ENCODE measurements around the gene KIAA0232. TPM values are rescaled to one million over a fixed set of nuclear protein-coding genes. Genes with fewer than 3 reads are reported as not detected.

KIAA0232 gene
- total RNA-seq, 4 donors from 2014 or later = 34.6 to 54.0 (median 47.8) TPM

DNA sequence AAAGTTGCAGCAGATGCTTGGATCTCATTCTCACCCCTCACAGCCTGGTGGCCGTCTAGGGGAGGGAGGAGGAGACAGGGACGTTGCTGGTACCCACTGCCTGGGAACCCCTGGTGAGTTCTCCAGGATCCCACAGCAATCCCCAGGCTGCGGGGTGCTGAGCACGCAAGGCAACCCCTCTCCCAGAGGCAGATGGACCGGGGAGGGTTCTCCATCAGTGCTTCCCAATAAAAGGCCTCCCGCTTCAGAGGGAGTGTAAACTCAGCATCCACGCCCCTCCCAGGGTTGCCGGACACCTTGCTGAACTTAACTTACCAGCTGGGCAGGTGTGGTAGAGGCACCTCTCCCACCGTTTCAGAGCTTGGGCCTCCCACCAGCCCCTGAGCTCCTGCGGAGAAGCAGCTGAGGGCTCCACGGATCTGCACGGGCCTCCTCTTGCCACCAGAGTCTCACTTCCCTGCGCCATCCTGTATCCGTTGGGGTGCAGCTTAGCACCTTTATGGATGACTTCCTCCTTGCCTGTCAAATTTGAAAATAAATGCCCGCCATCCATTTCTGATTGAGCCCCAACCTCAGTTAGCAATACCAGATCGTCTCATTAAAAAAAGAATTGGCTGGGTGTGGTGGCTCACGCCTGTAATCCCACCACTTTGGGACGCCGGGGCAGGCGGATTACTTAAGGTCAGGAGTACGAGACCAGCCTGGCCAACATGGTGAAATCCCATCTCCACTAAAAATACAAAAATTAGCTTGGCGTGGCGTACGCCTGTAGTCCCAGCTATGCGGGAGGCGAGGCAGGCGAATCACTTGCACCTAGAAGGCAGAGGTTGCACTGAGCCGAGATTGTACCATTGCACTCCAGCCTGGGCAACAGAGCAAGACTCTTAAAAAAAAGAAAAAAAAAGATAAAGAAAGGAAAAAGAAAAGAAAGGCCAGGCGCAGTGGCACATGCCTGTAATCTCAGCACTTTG, 112.3 kb downstream of the KIAA0232 start:
- intact Hi-C loops (cut with DNase I) = no loop called here
- no peaks in the 10 kb centered on the region for H3K9me3 ChIP-seq
- WGBS = 89% methylated on average over 29 of the region's 29 CpGs
- no peaks in the 10 kb centered on the region for H3K27me3 ChIP-seq
- H3K4me1 ChIP-seq = peaks cover 9 to 11% (median 11%) of the 10 kb centered on the region in 4 donors
- no peak overlapping the region for H3K27ac ChIP-seq (replicated peaks in 1 of 4)
- no peaks in the 10 kb centered on the region for H3K36me3 ChIP-seq
- DNase-seq (ENCODE audit: extremely low spot score) = no peak
- H3K4me3 ChIP-seq = no peak overlapping the region
- TF ChIP-seq, protein P1, sequence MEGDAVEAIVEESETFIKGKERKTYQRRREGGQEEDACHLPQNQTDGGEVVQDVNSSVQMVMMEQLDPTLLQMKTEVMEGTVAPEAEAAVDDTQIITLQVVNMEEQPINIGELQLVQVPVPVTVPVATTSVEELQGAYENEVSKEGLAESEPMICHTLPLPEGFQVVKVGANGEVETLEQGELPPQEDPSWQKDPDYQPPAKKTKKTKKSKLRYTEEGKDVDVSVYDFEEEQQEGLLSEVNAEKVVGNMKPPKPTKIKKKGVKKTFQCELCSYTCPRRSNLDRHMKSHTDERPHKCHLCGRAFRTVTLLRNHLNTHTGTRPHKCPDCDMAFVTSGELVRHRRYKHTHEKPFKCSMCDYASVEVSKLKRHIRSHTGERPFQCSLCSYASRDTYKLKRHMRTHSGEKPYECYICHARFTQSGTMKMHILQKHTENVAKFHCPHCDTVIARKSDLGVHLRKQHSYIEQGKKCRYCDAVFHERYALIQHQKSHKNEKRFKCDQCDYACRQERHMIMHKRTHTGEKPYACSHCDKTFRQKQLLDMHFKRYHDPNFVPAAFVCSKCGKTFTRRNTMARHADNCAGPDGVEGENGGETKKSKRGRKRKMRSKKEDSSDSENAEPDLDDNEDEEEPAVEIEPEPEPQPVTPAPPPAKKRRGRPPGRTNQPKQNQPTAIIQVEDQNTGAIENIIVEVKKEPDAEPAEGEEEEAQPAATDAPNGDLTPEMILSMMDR (IDR thresholded peaks at IDR 0.05) = no peak
- no peak for TF ChIP-seq POLR2AphosphoS5 (IDR thresholded peaks at IDR 0.05)
- TF ChIP-seq EP300 (IDR thresholded peaks at IDR 0.05) = no peak

DNA sequence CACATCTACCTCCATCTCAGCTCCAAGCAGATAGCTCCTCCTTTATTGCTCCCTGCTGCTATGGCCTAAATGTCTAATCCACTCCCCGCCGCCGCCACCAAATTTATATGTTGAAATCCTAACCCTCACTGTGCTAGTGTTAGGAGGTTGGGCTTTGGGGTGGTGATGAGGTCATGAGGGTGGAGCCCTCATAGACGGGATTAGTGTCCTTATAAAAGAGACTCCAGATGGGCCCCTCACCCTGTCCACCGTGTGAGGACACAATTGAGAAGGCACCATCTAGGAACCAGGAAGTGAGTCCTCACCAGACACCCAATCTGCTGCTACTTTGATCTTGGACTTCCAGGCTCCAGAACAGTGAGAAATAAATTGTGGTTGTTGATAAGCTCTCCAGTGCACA, 113.5 kb downstream of the KIAA0232 start:
- WGBS = 68% methylated on average over 5 of the region's 5 CpGs

DNA sequence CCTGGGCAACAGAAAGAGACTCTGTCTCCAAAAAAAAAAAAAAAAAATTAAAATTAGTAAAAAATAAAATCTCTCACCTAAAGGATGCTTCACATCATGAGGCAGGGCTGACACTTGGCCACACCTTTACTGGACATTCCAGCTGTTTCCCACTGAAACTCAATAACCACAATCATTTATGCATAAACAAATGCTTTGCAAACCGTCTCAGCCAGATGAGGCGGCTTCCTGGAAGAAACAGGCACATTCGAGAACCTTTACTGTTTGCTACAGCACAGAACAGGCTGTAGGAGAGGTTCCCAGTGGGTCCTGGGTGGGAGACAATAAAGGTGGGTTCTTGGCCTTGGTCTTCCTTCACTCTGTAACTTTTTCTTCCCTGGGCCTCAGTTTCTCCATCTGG, 116.2 kb downstream of the KIAA0232 start:
- DNase-seq (ENCODE audit: extremely low spot score) = no peak
- intact Hi-C loops (cut with DNase I) = no loop called here
- Histone ChIP-seq H3K27me3 (no peaks in the 10 kb centered on the region), H3K4me1 (no peaks in the 10 kb centered on the region), H3K9me3 (no peaks in the 10 kb centered on the region), H3K27ac (replicated peaks in 1 of 4) (no peak overlapping the region), H3K36me3 (no peaks in the 10 kb centered on the region), H3K4me3 (no peak overlapping the region)
- TF ChIP-seq EP300 (IDR thresholded peaks at IDR 0.05) (no peak), POLR2AphosphoS5 (IDR thresholded peaks at IDR 0.05) (no peak), POLR2A (IDR thresholded peaks at IDR 0.05; ENCODE audit: low read depth) (no peak)
- TF ChIP-seq, protein P1 (IDR thresholded peaks at IDR 0.05) = no peak
- WGBS = 79% methylated on average over 3 of the region's 3 CpGs

More for the DNA sequence above, 113.5 kb downstream of the KIAA0232 start:
- H3K27ac ChIP-seq (replicated peaks in 1 of 4) = no peak overlapping the region
- no peaks in the 10 kb centered on the region for H3K9me3 ChIP-seq
- peaks cover 9 to 11% (median 11%) of the 10 kb centered on the region in 4 donors for H3K4me1 ChIP-seq
- TF ChIP-seq POLR2AphosphoS5 (IDR thresholded peaks at IDR 0.05) = no peak
- no peak for TF ChIP-seq POLR2A (IDR thresholded peaks at IDR 0.05; ENCODE audit: low read depth)
- no peak for TF ChIP-seq EP300 (IDR thresholded peaks at IDR 0.05)
- TF ChIP-seq, protein P1 (IDR thresholded peaks at IDR 0.05) = no peak
- H3K4me3 ChIP-seq = no peak overlapping the region
- H3K27me3 ChIP-seq = no peaks in the 10 kb centered on the region
- no peaks in the 10 kb centered on the region for H3K36me3 ChIP-seq
- intact Hi-C loops (cut with DNase I) = no loop called here
- no peak for DNase-seq (ENCODE audit: extremely low spot score)

DNA sequence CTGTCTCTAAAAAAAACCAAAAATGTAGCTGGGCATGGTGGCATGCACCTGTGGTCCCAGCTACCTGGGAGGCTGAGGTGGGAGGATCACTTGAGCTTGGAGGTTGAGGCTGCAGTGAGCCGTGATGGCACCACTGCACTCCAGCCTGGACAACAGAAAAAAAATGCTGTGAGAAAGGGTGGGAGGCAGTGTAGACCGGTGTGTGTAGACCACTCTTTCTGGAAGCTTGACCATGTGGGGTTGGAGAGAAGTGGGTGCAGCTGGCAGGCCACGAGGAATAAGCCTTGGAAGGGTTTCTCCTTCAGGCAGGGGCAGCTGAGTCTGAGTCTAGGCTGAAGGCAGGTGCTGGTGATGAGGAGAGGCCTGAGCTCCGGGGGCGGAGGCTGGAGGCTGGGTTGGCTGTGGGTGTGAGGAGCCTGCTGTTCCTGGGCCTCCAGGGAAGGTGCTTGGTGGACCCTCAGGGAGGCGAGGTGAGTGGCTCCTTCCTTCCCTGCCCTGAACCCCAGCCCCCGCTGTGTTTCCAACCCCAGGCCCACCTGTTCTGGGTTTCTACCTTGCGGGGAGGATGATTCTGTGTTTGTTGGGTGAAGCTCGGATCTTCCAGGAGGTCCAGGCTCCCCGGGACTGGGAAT, 117.8 kb downstream of the KIAA0232 start:
- WGBS = 94% methylated on average over 10 of the region's 10 CpGs
- TF ChIP-seq, protein P1 (IDR thresholded peaks at IDR 0.05) = no peak
- TF ChIP-seq POLR2A (IDR thresholded peaks at IDR 0.05; ENCODE audit: low read depth) = no peak
- no peak for TF ChIP-seq EP300 (IDR thresholded peaks at IDR 0.05)
- TF ChIP-seq POLR2AphosphoS5 (IDR thresholded peaks at IDR 0.05) = no peak
- H3K27me3 ChIP-seq = no peaks in the 10 kb centered on the region
- H3K27ac ChIP-seq (replicated peaks in 1 of 4) = no peak overlapping the region
- no peak for DNase-seq (ENCODE audit: extremely low spot score)
- H3K4me3 ChIP-seq = no peak overlapping the region
- no peaks in the 10 kb centered on the region for H3K36me3 ChIP-seq
- intact Hi-C loops (cut with DNase I) = no loop called here
- H3K9me3 ChIP-seq = no peaks in the 10 kb centered on the region
- no peaks in the 10 kb centered on the region for H3K4me1 ChIP-seq

Measured in esophagus muscularis mucosa (tissue), 4 donors.